Measurements from ENCODE around the gene SNX25. TPM values are rescaled to one million over a fixed set of nuclear protein-coding genes. Genes with fewer than 3 reads are reported as not detected.

The SNX25 gene
- total and polyA plus RNA-seq, 2 donors (not counting 1 experiment from before 2014, with no cell fraction given): 12.0 to 77.6 TPM

DNA sequence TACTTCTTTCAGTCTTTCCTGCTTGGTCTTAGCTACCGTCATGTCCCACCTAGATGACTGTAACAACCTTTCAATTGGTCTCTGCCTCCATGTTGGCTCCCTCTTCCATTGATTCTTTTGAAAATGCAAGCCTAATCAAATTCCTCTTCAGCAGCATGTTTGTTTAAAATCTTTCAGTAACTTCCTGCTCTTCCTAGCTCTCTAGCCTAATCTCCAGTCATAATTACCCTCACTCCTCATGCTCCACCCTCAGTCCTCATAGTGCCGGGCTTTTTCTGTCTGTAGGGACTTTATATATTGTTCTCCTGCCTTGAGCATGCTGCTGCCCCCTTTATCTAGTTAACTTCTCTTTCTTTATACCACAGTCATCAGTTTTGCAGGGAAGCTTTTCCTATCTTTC lies 12.1 kb downstream of the SNX25 start:
- no peaks in the 10 kb centered on the region for H3K9me3 Mint-ChIP-seq (ENCODE audit: insufficient read depth)
- H3K27ac ChIP-seq (ENCODE audit: low read length in 2 of 2): peak overlapping the region in 1 of 2 donors; percentile 73
- TF ChIP-seq EZH2 (IDR thresholded peaks at IDR 0.05; ENCODE audit: borderline replicate concordance, insufficient read depth, low read depth, low read length, poor library complexity, severe bottlenecking): no peak
- TF ChIP-seq, protein P1, sequence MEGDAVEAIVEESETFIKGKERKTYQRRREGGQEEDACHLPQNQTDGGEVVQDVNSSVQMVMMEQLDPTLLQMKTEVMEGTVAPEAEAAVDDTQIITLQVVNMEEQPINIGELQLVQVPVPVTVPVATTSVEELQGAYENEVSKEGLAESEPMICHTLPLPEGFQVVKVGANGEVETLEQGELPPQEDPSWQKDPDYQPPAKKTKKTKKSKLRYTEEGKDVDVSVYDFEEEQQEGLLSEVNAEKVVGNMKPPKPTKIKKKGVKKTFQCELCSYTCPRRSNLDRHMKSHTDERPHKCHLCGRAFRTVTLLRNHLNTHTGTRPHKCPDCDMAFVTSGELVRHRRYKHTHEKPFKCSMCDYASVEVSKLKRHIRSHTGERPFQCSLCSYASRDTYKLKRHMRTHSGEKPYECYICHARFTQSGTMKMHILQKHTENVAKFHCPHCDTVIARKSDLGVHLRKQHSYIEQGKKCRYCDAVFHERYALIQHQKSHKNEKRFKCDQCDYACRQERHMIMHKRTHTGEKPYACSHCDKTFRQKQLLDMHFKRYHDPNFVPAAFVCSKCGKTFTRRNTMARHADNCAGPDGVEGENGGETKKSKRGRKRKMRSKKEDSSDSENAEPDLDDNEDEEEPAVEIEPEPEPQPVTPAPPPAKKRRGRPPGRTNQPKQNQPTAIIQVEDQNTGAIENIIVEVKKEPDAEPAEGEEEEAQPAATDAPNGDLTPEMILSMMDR (IDR thresholded peaks at IDR 0.05): no peak
- H3K36me3 ChIP-seq (replicated peaks in 1 of 2; ENCODE audit: control extremely low read depth in 1 of 2, control insufficient read depth in 1 of 2, extremely low read depth in 1 of 2, insufficient read depth in 2 of 2, low read length in 1 of 2): peaks cover 0 to 7% of the 10 kb centered on the region in 2 experiments
- peaks cover 63% of the 10 kb centered on the region for H3K4me1 Mint-ChIP-seq
- peak overlapping the region; percentile 33 for H3K27ac Mint-ChIP-seq
- WGBS (ENCODE audit: insufficient coverage): 100% methylated on average over 1 of the region's 2 CpGs
- H3K4me3 Mint-ChIP-seq: peak overlapping the region; percentile 38
- H3K9me3 ChIP-seq (ENCODE audit: control extremely low read depth in 1 of 3, control insufficient read depth in 2 of 3, insufficient read depth in 1 of 3, low read length in 2 of 3): no peaks in the 10 kb centered on the region
- no peaks in the 10 kb centered on the region for H3K27me3 Mint-ChIP-seq
- ChIA-PET CTCF (no interaction called here), POLR2A (interaction anchor here (0.6 kb wide), 1 partner anchor 36 kb away, joined by 4 read pairs; no protein-coding TSS in a partner anchor)
- peaks cover 46% of the 10 kb centered on the region for H4K20me1 ChIP-seq (ENCODE audit: control insufficient read depth, insufficient read depth, low read length, poor library complexity, severe bottlenecking)
- H3K9ac ChIP-seq (ENCODE audit: low read length): no peak overlapping the region
- no peak overlapping the region for H2AFZ ChIP-seq (ENCODE audit: insufficient read depth, low read depth, low read length, poor library complexity, severe bottlenecking)
- intact Hi-C loops (cut with micrococcal nuclease): no loop called here
- H3K79me2 ChIP-seq (ENCODE audit: control insufficient read depth, insufficient read depth, low read length): peaks cover 97% of the 10 kb centered on the region
- H3K4me1 ChIP-seq (ENCODE audit: control insufficient read depth in 2 of 2, insufficient read depth in 2 of 2, low read length in 2 of 2): peaks cover 47 to 49% of the 10 kb centered on the region in 2 donors
- no peaks in the 10 kb centered on the region for H3K27me3 ChIP-seq (replicated peaks in 1 of 4; ENCODE audit: control extremely low read depth in 1 of 4, control insufficient read depth in 3 of 4, insufficient read depth in 4 of 4, low read length in 3 of 4)
- H3K4me2 ChIP-seq (replicated peaks; ENCODE audit: low read depth, low read length, poor library complexity, severe bottlenecking): no peak overlapping the region
- DNase-seq (no peak), ATAC-seq (ENCODE audit: low read depth) (no peak)
- no peak overlapping the region for H3K4me3 ChIP-seq (ENCODE audit: control extremely low read depth in 1 of 5, extremely low read depth in 1 of 5, insufficient read depth in 1 of 5, low read depth in 2 of 5, low read length in 4 of 5)

- no peak overlapping the region for H3K27ac Mint-ChIP-seq
- peaks cover 97% of the 10 kb centered on the region for H3K79me2 ChIP-seq (ENCODE audit: control insufficient read depth, insufficient read depth, low read length)
Measured at GRCh38 chr4:185221912-185222311, 12.5 kb downstream of the SNX25 start.

More at GRCh38 chr4:185221912-185222311, 12.5 kb downstream of the SNX25 start:
- Mint-ChIP-seq H3K9me3 (ENCODE audit: insufficient read depth) (no peaks in the 10 kb centered on the region), H3K27me3 (no peaks in the 10 kb centered on the region), H3K4me3 (peak overlapping the region; percentile 38), H3K4me1 (peaks cover 59% of the 10 kb centered on the region)
- no peak for DNase-seq
- Histone ChIP-seq H3K27ac (ENCODE audit: low read length in 2 of 2) (no peak overlapping the region), H3K27me3 (replicated peaks in 1 of 4; ENCODE audit: control extremely low read depth in 1 of 4, control insufficient read depth in 3 of 4, insufficient read depth in 4 of 4, low read length in 3 of 4) (no peaks in the 10 kb centered on the region), H3K4me2 (replicated peaks; ENCODE audit: low read depth, low read length, poor library complexity, severe bottlenecking) (no peak overlapping the region), H3K9me3 (ENCODE audit: control extremely low read depth in 1 of 3, control insufficient read depth in 2 of 3, insufficient read depth in 1 of 3, low read length in 2 of 3) (no peaks in the 10 kb centered on the region), H3K9ac (ENCODE audit: low read length) (no peak overlapping the region), H4K20me1 (ENCODE audit: control insufficient read depth, insufficient read depth, low read length, poor library complexity, severe bottlenecking) (peaks cover 50% of the 10 kb centered on the region), H3K36me3 (replicated peaks in 1 of 2; ENCODE audit: control extremely low read depth in 1 of 2, control insufficient read depth in 1 of 2, extremely low read depth in 1 of 2, insufficient read depth in 2 of 2, low read length in 1 of 2) (peaks cover 0 to 7% of the 10 kb centered on the region in 2 experiments), H3K4me3 (ENCODE audit: control extremely low read depth in 1 of 5, extremely low read depth in 1 of 5, insufficient read depth in 1 of 5, low read depth in 2 of 5, low read length in 4 of 5) (no peak overlapping the region), H3K4me1 (ENCODE audit: control insufficient read depth in 2 of 2, insufficient read depth in 2 of 2, low read length in 2 of 2) (peaks cover 43 to 46% of the 10 kb centered on the region in 2 donors), H2AFZ (ENCODE audit: insufficient read depth, low read depth, low read length, poor library complexity, severe bottlenecking) (no peak overlapping the region)
- 88% methylated on average over 6 of the region's 10 CpGs for WGBS (ENCODE audit: insufficient coverage)
- intact Hi-C loops (cut with micrococcal nuclease): no loop called here
- ChIA-PET CTCF (no interaction called here), POLR2A (no interaction called here)
- ATAC-seq (ENCODE audit: low read depth): no peak
- TF ChIP-seq EZH2 (IDR thresholded peaks at IDR 0.05; ENCODE audit: borderline replicate concordance, insufficient read depth, low read depth, low read length, poor library complexity, severe bottlenecking): no peak
- TF ChIP-seq, protein P1 (IDR thresholded peaks at IDR 0.05): no peak

Measured in B cell (primary cell).